HepG2 (cell line): Measurements from ENCODE around the gene TSPYL1. TPM values are rescaled to one million over a fixed set of nuclear protein-coding genes. Genes with fewer than 3 reads are reported as not detected.

Experiments used
- ATAC-seq: fragments of 200-7000 bp; cut with Tn5 transposase; 3 replicates; pipeline ENCODE4 v1.9.1; 2020; ENCODE audit warnings: mild to moderate bottlenecking, moderate library complexity
- BruUV-seq: library from RNA; stranded (reverse); fragments of 400-500 nt; replicated peaks from 2 replicates; lab custom pipeline; 2021; lab: Mats Ljungman, UMichigan
- CTCF ChIA-PET: fragments of 300-600 bp; formaldehyde crosslinking; extraction: SDS; loops from one replicate; lab custom pipeline; 2021; ENCODE audit warnings: low total read pairs, inconsistent platforms, low intra/inter-chr PET ratio; lab: Yijun Ruan, JAX
- POLR2A ChIA-PET: fragments of 350-600 bp; sonication (Branson Sonifier 250); formaldehyde crosslinking; loops from one replicate; lab custom pipeline; 2020; ENCODE audit warnings: antibody characterized with exemption, inconsistent platforms; lab: Yijun Ruan, JAX
- DNase-seq: peaks from one replicate; pipeline ENCODE4 v3.0.0-alpha.2; 2015; ENCODE audit warnings: low spot score
- FAIRE-seq: peaks from 3 replicates; lab custom pipeline; 2011; peaks lifted over from hg19 to GRCh38; lab: Jason Lieb, UNC
- H2AFZ ChIP-seq: one replicate; pipeline ENCODE4 v1.6.1; 2011; ENCODE audit warnings: low read length, inconsistent platforms
- H3K27ac ChIP-seq: fragments of 300-600 bp; 3 replicates; pipeline ENCODE4 v1.8.0; 2011; ENCODE audit warnings: mixed run types, mild to moderate bottlenecking, mixed read lengths, low read length, inconsistent platforms; ENCODE audit not compliant: insufficient read depth; ENCODE audit errors: extremely low read length
- H3K27me3 ChIP-seq, 2 experiments: fragments of 200-600 bp in 1 of 2; 2 replicates in 1 of 2; 3 replicates in 1 of 2; pipeline versions ENCODE4 v1.6.0 to v1.8.0; 2011; ENCODE audit warnings: low read length in 2 of 2, mild to moderate bottlenecking in 2 of 2, moderate library complexity in 2 of 2, inconsistent platforms in 1 of 2; ENCODE audit not compliant: insufficient read depth in 2 of 2, control insufficient read depth in 1 of 2
- H3K36me3 ChIP-seq, 2 experiments: fragments of 200-600 bp in 1 of 2; replicated peaks in 1 of 2; 2 replicates in 1 of 2; 3 replicates in 1 of 2; pipeline versions ENCODE4 v1.5.1 to v1.8.0; 2011; ENCODE audit warnings: low read length in 2 of 2, inconsistent platforms in 1 of 2; ENCODE audit not compliant: insufficient read depth in 2 of 2, control insufficient read depth in 1 of 2
- H3K4me1 ChIP-seq: 2 replicates; pipeline ENCODE4 v1.5.1; 2012; ENCODE audit warnings: low read length, inconsistent platforms; ENCODE audit not compliant: insufficient read depth
- H3K4me2 ChIP-seq: 2 replicates; pipeline ENCODE4 v1.6.0; 2011; ENCODE audit warnings: low read depth, low read length, inconsistent platforms
- H3K4me3 ChIP-seq, 3 experiments: fragments of 200-600 bp in 1 of 3; sonication (generic), shearing (Covaris generic) in 1 of 3; replicated peaks in 1 of 3; 2 replicates each; pipeline ENCODE4 v1.5.1; 2011 to 2016; ENCODE audit warnings: low read length in 3 of 3, inconsistent platforms in 2 of 3, low read depth in 2 of 3, mild to moderate bottlenecking in 2 of 3, control low read depth in 1 of 3, mixed read lengths in 1 of 3; ENCODE audit not compliant: insufficient read depth in 1 of 3
- H3K79me2 ChIP-seq: one replicate; pipeline ENCODE4 v1.6.1; 2011; ENCODE audit warnings: low read length, inconsistent platforms; ENCODE audit not compliant: insufficient read depth
- H3K9ac ChIP-seq: 2 replicates; pipeline ENCODE4 v1.6.0; 2011; ENCODE audit warnings: mild to moderate bottlenecking, low read depth, low read length, inconsistent platforms; ENCODE audit not compliant: insufficient read depth
- H3K9me3 ChIP-seq: 2 replicates; pipeline ENCODE4 v1.5.1; 2012; ENCODE audit warnings: mild to moderate bottlenecking, low read length
- H4K20me1 ChIP-seq: 2 replicates; pipeline ENCODE4 v1.6.0; 2011; ENCODE audit warnings: inconsistent platforms, mild to moderate bottlenecking, low read length, moderate library complexity; ENCODE audit not compliant: insufficient read depth
- ASH2L ChIP-seq: fragments of 300-600, 200-600 bp; sonication (generic); IDR thresholded peaks from 2 replicates; pipeline ENCODE4 v1.7.0; 2017; ENCODE audit warnings: low read depth, mild to moderate bottlenecking, moderate library complexity, mixed read lengths, low read length; ENCODE audit not compliant: insufficient read length
- CEBPG ChIP-seq: IDR thresholded peaks from 2 replicates; pipeline ENCODE4 v1.6.1; 2016
- CSRNP1 ChIP-seq: sonication (generic); formaldehyde crosslinking; IDR thresholded peaks from 2 replicates; pipeline ENCODE4 v1.8.1; 2023; ENCODE audit warnings: mild to moderate bottlenecking, missing genetic modification reagents
- DNMT1 ChIP-seq: sonication (generic); formaldehyde crosslinking; IDR thresholded peaks from 2 replicates; pipeline ENCODE4 v1.5.1; 2020; ENCODE audit warnings: mild to moderate bottlenecking, missing genetic modification reagents
- HIVEP1 ChIP-seq: sonication (generic); formaldehyde crosslinking; IDR thresholded peaks from 2 replicates; pipeline ENCODE4 v1.4.0; 2020; ENCODE audit warnings: mild to moderate bottlenecking, missing genetic modification reagents
- HNRNPH1 ChIP-seq: fragments of 200-400 bp; formaldehyde crosslinking; optimal IDR thresholded peaks from 2 replicates; pipeline ENCODE3; 2017; ENCODE audit warnings: mild to moderate bottlenecking, low read depth, low read length
- KLF16 ChIP-seq, 2 experiments: sonication (generic) in 1 of 2; formaldehyde crosslinking in 1 of 2; IDR thresholded peaks; 2 replicates each; pipeline versions ENCODE4 v1.6.1 to v1.8.0; 2016 to 2023; ENCODE audit warnings: missing genetic modification reagents in 2 of 2, missing compliant biosample characterization in 1 of 2
- MTF2 ChIP-seq: sonication (generic); formaldehyde crosslinking; IDR thresholded peaks from 2 replicates; pipeline ENCODE4 v1.5.0; 2020; ENCODE audit warnings: missing genetic modification reagents, borderline replicate concordance
- POGK ChIP-seq: sonication (generic); formaldehyde crosslinking; conservative IDR thresholded peaks from 2 replicates; pipeline ENCODE4 v1.8.0; 2022; ENCODE audit warnings: mild to moderate bottlenecking, moderate library complexity, missing genetic modification reagents
- ZBTB20 ChIP-seq: sonication (generic); formaldehyde crosslinking; IDR thresholded peaks from 2 replicates; pipeline ENCODE4 v1.8.1; 2023; ENCODE audit warnings: missing genetic modification reagents, low read depth, mild to moderate bottlenecking, borderline replicate concordance
- ZBTB37 ChIP-seq: sonication (generic); formaldehyde crosslinking; IDR thresholded peaks from 2 replicates; pipeline ENCODE4 v1.4.0; 2020; ENCODE audit warnings: mild to moderate bottlenecking, missing genetic modification reagents
- ZFX ChIP-seq: sonication (generic); formaldehyde crosslinking; IDR thresholded peaks from 2 replicates; pipeline ENCODE4 v1.4.0; 2020; ENCODE audit warnings: mild to moderate bottlenecking, low read depth, missing genetic modification reagents, moderate library complexity
- ZNF143 ChIP-seq: sonication (generic); formaldehyde crosslinking; IDR thresholded peaks from 2 replicates; pipeline ENCODE4 v1.4.0; 2020; ENCODE audit warnings: missing genetic modification reagents
- ZNF772 ChIP-seq: sonication (generic); formaldehyde crosslinking; IDR thresholded peaks from 2 replicates; pipeline ENCODE4 v1.5.0; 2020; ENCODE audit warnings: mild to moderate bottlenecking, missing genetic modification reagents
- WGBS: methylation state at CpG from one replicate; pipeline ENCODE4 v1.1.6; 2017; ENCODE audit warnings: low lambda C conversion rate; 5-methylcytosine and 5-hydroxymethylcytosine counted together
- in situ Hi-C: cut with HindIII; loops from 2 replicates; pipeline ENCODE4 v1.10.0; 2017; ENCODE audit warnings: low pct_unique_long_range_greater_than_20kb; ENCODE audit not compliant: extremely low pct_ligation_motif_present
- intact Hi-C: fragments of 100-400 bp; cut with micrococcal nuclease; formaldehyde crosslinking; loops from one replicate; pipeline ENCODE4 v1.10.0; 2022; ENCODE audit not compliant: unreplicated experiment
- polyA plus RNA-seq, 8 experiments: library from polyadenylated mRNA; depleted of rRNA in 3 of 8; stranded (reverse) in 7 of 8; unstranded in 1 of 8; fragments of >200 nt; fragmentation: Illumina TruSeq in 4 of 8; extraction: Trizol in 4 of 8; gene quantifications; 2 replicates each; pipeline versions ENCODE4 v1.2.1 to v1.2.3, GENCODE V29; 2011 to 2016; ENCODE audit warnings: low read depth in 4 of 8, missing spikeins in 1 of 8, mixed read lengths in 1 of 8; ENCODE audit not compliant: insufficient read depth in 1 of 8
- total RNA-seq, 5 experiments: library from RNA; depleted of rRNA; stranded (reverse); fragments of >200 nt; fragmentation: Illumina TruSeq; extraction: Trizol; gene quantifications; 2 replicates each; pipeline ENCODE4 v1.2.3, GENCODE V29; 2016; ENCODE audit warnings: low read depth in 1 of 5

Gene TSPYL1
- total and polyA plus RNA-seq, 2 of the 13 experiments (the other 11 are each of a cell fraction or from before 2014, with no cell fraction given), result 28.3 to 93.0 TPM

- TF ChIP-seq POGK (CRISPR knock-in tag), result no peak
- no peak for TF ChIP-seq HNRNPH1
- TF ChIP-seq, all 625 proteins: peak for 23
Measured at GRCh38 chr6:116280161-116280932, 617 bp upstream of the TSPYL1 start (continued).

GRCh38 chr6:116278854-116279231, 887 bp downstream of the TSPYL1 start:
- no peak for FAIRE-seq
- intact Hi-C loops, result loop anchor here (1.0 to 10.0 kb wide), 5 partner anchors 11 to 353 kb away; partner anchors contain the start of genes NT5DC1, RWDD1 and TSPYL4
- no peaks in the 10 kb centered on the region for H3K9me3 ChIP-seq
- CTCF ChIA-PET, result no interaction called here
- DNase-seq, result peak; percentile 15
- H3K4me2 ChIP-seq, result peak overlapping the region; percentile 90
- POLR2A ChIA-PET, result interaction anchor here (1.2 to 3.0 kb wide), 8 partner anchors 8 to 338 kb away, joined by 3 to 35 read pairs (median 6); partner anchors contain the start of genes RSPH4A, RWDD1 and TSPYL4
- WGBS, result 12% methylated on average over 12 of the region's 12 CpGs
- H2AFZ ChIP-seq, result no peak overlapping the region
- in situ Hi-C loops, result loop anchor here (10.0 to 25.0 kb wide), 2 partner anchors 286 to 383 kb away; partner anchors contain the start of gene ZUP1
- peaks cover 35% of the 10 kb centered on the region for H4K20me1 ChIP-seq
- no peaks in the 10 kb centered on the region; a peak in 1 of 5 replicates for H3K27me3 ChIP-seq
- 0 out of 5 replicates have a peak, but pooled peaks cover 0 to 3% of the 10 kb centered on the region in 2 experiments for H3K36me3 ChIP-seq
- no TSS peak for BruUV-seq
- peaks cover 43% of the 10 kb centered on the region for H3K79me2 ChIP-seq
- peaks cover 49% of the 10 kb centered on the region for H3K4me1 ChIP-seq
- H3K9ac ChIP-seq, result peak overlapping the region; percentile 97
- peak overlapping the region; percentile 87 for H3K27ac ChIP-seq
- peak overlapping the region; percentile 82 to 97 (median 87) for H3K4me3 ChIP-seq
- ATAC-seq, result peak; percentile 68
- TF ChIP-seq ZBTB37 (CRISPR knock-in tag) (peak; percentile 22; the same call in 1 of the 2 replicates), ZFX (CRISPR knock-in tag) (no peak), ZNF772 (no peak), ZBTB20 (CRISPR knock-in tag) (no peak), CSRNP1 (CRISPR knock-in tag) (no peak), MTF2 (CRISPR knock-in tag) (no peak), KLF16 (CRISPR knock-in tag; IDR thresholded peaks at IDR 0.05) (peak in 1 of 2 experiments; percentile 30; a peak in 1 of 4 replicates), ASH2L (no peak), ZNF143 (CRISPR knock-in tag) (no peak), CEBPG (CRISPR knock-in tag) (no peak), HIVEP1 (CRISPR knock-in tag) (no peak), DNMT1 (CRISPR knock-in tag) (no peak)
